Non-pigmented ciliary epithelial cell (primary cell): ENCODE measurements around the gene ACACA.
"Not testable (repeated sequence)": the region's sequence is repeated elsewhere in the genome, so short reads cannot be mapped to it uniquely, and the experiment has no call there.

ENCODE experiments used
- DNase-seq: peaks from one replicate; pipeline ENCODE4 v3.0.0-alpha.2; 2010; ENCODE audit warnings: low read depth

The ACACA gene

GRCh38 chr17:37176723-37177122 is 229.9 kb downstream of the ACACA start:
- no peak for DNase-seq

GRCh38 chr17:37174205-37174604 is 232.4 kb downstream of the ACACA start:
- no peak for DNase-seq

DNA sequence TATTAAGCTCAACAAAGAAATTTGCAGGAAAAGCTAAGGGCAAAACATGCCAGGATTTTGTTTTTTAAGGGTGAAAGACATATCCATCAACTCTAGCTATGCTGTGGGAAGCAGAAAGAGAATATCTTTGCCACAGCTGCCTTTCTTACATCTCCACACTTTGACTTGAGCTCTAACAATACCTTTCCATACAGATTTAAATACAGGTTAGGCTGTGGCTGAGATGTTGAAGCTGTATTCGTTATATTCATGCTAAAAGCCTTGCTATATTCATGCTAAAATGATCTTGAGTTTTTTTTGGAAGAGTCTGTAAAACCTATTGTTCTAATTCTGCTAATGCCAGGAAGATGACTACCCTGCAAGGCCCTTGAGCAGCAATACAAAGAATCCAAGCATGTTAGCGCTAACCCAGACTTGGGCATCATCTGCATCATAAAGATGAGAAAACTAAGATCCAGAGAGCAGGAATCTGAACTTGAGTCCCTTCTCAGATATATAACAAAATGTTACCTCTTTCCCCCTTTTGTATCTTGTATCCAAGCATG is 235.7 kb downstream of the ACACA start:
- DNase-seq = no peak

DNA sequence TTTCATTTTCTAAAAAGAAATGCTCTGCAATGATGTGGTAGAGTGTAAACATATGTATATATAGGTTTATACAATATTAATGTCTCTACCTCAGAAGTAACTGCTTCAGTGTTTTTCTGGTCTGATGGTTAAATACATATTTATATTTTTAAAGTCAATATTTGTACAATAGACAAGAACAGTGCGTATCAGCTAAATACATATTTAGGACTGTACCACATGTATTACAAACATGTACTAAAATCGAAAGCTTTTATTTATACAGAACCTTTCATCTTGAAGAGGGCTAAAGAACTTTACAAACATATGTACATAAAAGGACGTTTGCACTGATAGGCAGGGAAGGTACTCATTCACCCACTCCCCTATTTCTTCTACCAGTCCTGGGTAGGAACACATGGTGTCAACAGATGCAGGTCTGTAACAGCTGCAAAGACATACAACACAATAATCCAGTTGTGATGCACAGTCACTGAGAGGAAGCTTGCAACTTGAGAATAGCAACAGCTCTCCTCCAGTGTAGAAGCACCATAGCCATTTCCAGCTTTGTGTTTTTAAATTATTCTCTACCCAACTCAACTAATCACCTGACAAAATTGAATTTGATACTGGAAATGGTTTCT is 237.8 kb downstream of the ACACA start:
- DNase-seq = no peak

DNA sequence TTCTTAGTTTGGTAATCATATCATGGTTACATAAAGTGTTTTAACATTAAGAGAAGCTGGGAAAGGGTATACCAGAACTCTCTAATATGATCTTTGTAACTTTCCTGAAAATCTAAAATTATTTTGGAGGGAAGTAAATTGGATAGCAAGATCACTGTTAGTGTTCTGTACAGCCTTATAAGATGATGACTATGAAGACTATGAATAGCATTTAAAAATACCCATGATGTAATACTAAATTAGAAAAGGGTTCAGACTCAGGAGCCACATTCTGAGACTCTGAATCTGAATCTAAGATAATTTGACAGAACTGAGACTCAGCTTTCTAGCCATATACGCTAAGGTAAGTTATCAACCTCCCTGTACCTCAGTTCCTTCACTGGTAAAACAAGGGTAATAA is 238.9 kb downstream of the ACACA start:
- no peak for DNase-seq

DNA sequence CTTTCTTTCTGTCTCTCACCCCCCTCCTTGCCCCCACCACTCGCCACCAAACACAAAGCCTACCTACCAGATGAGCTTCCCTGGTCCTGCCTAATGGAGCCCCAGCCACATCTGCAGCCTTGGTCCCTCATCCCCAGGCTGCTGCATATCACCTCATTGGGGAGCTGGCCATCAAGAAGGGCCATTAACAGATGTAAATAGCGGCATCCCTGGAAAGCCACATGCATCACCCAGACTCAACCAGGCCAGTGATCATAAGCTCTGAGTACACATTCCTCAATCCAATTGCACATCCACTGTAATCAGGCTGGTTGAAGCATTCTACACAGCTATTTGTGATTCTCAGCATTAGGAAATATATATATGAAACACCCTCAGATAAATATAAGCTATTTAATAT is 242.6 kb downstream of the ACACA start:
- DNase-seq = no peak

DNA sequence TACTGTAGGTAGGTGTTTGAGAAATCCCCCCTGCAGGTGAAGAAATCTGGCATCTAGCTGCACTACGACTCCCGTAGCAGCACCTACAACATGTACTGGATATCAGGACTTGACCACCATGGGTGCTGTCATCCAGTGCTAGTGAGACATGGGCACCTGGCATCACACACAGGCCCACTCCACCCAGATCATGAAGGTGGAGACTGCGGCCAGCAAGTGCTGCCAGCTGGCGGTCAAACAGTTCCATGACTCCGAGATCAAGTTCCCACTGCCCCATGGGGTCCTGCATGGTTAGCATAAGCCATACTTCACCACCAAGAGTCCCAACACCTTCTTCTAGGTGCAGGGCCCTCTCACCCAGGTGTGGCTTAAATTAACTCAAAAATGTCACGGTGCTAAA is 243.8 kb downstream of the ACACA start:
- DNase-seq = no peak

- DNase-seq = no peak
Observed at GRCh38 chr17:37160944-37161343, 245.7 kb downstream of the ACACA start.

DNA sequence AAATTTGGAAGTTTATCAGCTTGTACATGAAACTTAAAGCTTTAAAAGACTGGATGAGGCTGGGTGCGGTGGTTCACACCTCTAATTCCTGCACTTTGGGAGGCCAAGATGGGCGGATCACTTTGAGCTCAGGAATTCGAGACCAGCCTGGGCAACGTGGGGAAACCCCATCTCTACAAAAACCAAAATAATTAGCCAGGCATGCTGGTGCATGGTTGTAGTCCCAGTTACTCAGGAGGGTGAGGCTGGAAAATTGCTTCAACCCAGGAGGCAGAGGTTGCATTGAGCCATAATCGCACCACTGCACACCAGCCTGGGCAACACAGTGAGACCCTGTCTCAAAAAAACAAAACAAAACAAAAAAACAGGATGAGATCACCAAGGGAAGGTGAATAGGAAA is 248.3 kb downstream of the ACACA start:
- DNase-seq = no peak

DNA sequence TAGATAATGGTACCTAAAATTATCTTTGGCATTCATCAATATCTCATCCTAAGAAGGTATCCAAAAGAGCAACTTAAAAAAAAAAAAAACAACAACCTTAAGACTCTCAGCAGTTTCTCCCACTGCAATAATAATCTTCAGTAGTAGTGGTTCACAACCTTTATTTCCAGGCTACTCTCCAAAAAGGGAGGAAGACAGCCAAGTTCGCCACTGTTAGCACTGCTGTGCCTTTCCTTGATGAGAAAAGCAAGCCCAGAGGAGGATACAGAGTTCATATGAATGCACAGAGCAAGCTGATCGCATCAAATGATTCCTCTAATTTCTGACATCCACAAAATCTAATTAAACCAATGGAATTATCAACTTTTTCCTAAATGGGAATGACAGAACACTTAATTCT is 258.5 kb downstream of the ACACA start:
- DNase-seq = no peak

GRCh38 chr17:37147301-37147812 is 259.3 kb downstream of the ACACA start:
- DNase-seq = peak; percentile 10

- DNase-seq = no peak
Observed at GRCh38 chr17:37146086-37147064, 260.3 kb downstream of the ACACA start.

GRCh38 chr17:37144075-37144701 is 262.4 kb downstream of the ACACA start:
- DNase-seq = no peak

GRCh38 chr17:37143558-37143957 is 263.1 kb downstream of the ACACA start:
- not testable (repeated sequence) for DNase-seq

- no peak for DNase-seq
Observed at GRCh38 chr17:37142294-37142896, 264.2 kb downstream of the ACACA start.

DNA sequence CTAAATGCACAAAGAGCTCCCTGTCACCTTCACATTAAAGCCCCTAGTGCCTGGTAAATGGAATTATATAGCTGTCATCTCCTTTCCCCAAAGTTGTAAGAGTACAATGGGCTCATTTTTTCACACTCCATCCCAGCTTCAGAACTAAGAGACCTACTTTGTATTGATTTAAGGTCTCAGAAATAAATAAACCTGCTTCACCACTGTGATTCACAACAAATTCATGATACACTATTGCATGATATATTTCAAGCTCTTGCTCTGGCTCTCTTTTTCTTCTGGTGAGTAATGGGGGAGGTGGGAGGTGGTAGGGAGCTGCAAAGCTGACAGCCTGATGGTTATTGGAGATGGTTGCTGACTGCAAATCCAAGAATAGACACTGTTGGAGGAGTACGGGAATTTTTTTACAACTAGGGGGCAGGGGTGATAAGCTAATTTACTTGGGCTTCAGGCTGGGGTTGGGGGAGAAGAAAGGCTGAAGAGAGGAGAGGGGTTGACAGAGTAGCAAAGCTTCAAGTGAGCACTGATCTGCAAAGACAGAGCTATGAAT is 268.0 kb downstream of the ACACA start:
- DNase-seq = no peak

DNA sequence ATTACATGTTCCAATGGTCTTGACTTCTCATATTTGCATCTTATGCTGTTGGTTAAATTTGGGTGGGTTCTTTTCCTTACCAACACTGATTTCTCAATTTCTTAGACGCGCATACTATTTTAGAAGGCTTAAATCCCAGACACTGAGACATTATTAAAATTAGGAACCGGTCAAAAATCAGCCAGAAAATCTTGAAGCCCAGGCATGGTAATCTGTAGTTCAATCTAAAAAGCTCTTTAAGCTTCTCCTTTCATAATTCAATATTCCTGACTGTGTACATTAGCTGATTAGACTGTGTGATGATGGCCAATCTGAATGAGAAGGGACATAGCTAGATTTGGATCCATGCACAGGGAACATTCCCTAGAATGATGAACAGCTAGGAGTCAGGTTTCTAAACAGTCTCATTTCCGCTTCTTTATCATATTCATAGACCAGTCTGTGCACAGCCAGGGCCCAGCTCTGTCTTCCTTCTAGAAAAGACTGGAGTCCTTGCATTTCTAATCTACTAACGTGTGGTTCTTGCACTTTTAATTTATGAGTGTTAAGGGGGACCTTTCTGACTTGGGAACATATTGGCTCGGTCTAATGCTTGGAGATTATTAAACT is 268.6 kb downstream of the ACACA start:
- DNase-seq = no peak

- DNase-seq = no peak
Observed at GRCh38 chr17:37137070-37137610, 269.5 kb downstream of the ACACA start.

GRCh38 chr17:37135576-37135975 is 271.1 kb downstream of the ACACA start:
- DNase-seq = no peak

DNA sequence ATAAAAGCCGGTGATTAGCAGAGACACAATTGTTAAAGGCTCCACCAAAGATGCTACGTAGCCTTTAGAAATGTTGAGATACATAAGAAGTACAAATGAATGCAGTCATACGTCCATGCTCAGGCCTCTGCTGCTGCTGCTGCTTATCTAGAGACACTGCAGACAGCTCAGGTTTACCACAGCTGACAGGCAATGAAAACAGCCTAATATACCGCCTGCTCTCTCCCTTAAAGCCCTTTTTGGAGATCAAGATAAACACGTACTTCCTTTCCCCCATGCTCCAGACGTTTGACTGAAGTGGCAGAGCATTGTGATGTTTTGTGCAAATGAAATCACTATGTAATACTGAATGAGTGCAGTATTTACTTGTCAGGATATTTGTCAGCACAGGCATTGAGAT is 272.6 kb downstream of the ACACA start:
- no peak for DNase-seq

GRCh38 chr17:37133136-37133535 is 273.5 kb downstream of the ACACA start:
- no peak for DNase-seq
